ENCODE results near the gene SBK3.

DNA sequence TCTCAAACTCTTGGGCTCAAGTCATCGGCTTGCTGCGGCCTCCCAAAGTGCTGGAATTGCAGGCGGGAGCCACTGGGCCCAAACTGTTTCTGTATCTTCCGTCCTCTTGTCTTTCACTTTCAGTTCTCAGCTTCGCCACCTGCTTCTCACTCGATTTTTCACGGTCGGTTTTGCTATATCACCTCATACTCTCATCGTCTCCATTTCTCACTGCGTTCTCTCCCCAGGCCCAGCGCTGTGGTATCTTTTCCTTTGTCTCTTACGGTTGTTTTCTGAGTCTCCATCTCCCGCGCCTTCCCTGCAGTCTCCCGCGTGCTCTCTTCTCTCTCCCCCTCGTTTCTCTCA is 42.2 kb downstream of the SBK3 start:
- TF ChIP-seq EZH2 (IDR thresholded peaks at IDR 0.05; ENCODE audit: low read depth, low read length, severe bottlenecking) (no peak), MAFK (IDR thresholded peaks at IDR 0.05; ENCODE audit: low read depth, low read length) (no peak), POLR2A (IDR thresholded peaks at IDR 0.05; ENCODE audit: control extremely low read depth in 1 of 2, low read depth in 2 of 2, low read length in 2 of 2) (no peak)
